ENCODE results near the gene MTHFSD. TPM values are rescaled to one million over a fixed set of nuclear protein-coding genes. Genes with fewer than 3 reads are reported as not detected.
A peak's percentile ranks its signal among the peaks of the same experiment; 100 is the strongest.

The MTHFSD gene
- total and polyA plus RNA-seq, 4 donors: 9.4 to 28.5 (median 16.6) TPM

DNA sequence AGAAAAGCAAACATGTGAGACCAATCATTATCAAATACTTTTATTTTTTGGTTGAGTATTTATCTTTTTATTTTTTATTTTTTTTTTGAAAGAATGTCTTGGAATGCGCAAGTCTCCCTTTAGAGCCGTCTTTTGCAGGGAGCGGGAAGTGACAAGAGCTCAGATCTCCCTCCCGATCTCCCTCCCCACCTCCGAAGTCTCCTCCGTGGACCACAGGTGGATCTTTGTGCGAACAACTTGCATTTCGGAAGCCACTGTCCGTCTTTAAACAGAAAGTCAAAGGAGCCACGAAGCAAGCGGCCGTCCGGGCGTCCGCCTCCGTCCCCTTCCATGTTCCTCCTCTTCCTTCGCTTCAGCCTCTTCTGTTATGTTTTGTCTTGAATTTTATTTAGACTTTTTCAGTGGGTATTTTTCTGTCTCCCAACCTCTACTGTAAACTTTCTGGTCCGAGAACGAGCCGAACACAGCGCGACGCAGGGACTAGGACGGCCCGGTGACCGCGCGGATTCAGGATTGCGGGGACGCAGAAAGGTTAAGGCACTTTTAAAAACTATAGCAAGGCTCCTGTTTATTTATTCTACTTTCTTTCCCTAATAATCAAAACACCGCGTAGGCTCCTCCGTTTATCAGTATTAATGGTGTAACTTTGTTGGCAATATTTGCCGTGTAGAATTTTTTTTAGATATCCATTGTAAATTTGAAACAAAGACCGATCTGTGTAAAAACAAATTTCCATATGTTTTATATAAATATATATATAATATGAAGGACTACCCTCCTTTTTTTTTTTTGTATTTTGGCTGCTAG is 41.4 kb downstream of the MTHFSD start:
- ATAC-seq (ENCODE audit: insufficient read depth, low FRiP score) (no peak), DNase-seq (peak; percentile 15 to 66 (median 46))
- peak overlapping the region; percentile 82 for H3K4me3 ChIP-seq
- H3K36me3 ChIP-seq (ENCODE audit: control insufficient read depth in 4 of 4, insufficient read depth in 4 of 4, low read length in 4 of 4): peaks cover 0 to 45% (median 1%) of the 10 kb centered on the region in 4 donors
- H3K9ac ChIP-seq (ENCODE audit: insufficient read depth in 1 of 2, low read length in 2 of 2): peak overlapping the region in 1 of 2 donors; percentile 87
- H3K9me3 ChIP-seq (ENCODE audit: control insufficient read depth in 4 of 4, insufficient read depth in 3 of 4, low read length in 3 of 4): peaks cover 0 to 2% (median 0%) of the 10 kb centered on the region in 4 donors
- 18 to 23% methylated on average over 35 of the region's 35 CpGs for WGBS, 2 donors
- TF ChIP-seq, protein P1, sequence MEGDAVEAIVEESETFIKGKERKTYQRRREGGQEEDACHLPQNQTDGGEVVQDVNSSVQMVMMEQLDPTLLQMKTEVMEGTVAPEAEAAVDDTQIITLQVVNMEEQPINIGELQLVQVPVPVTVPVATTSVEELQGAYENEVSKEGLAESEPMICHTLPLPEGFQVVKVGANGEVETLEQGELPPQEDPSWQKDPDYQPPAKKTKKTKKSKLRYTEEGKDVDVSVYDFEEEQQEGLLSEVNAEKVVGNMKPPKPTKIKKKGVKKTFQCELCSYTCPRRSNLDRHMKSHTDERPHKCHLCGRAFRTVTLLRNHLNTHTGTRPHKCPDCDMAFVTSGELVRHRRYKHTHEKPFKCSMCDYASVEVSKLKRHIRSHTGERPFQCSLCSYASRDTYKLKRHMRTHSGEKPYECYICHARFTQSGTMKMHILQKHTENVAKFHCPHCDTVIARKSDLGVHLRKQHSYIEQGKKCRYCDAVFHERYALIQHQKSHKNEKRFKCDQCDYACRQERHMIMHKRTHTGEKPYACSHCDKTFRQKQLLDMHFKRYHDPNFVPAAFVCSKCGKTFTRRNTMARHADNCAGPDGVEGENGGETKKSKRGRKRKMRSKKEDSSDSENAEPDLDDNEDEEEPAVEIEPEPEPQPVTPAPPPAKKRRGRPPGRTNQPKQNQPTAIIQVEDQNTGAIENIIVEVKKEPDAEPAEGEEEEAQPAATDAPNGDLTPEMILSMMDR (IDR thresholded peaks at IDR 0.05; ENCODE audit: control extremely low read depth, extremely low read depth): no peak
- peaks cover 0 to 24% (median 0%) of the 10 kb centered on the region in 5 donors for H3K4me1 ChIP-seq (ENCODE audit: control insufficient read depth in 5 of 5, insufficient read depth in 5 of 5, low read length in 5 of 5)
- H3K27ac ChIP-seq (ENCODE audit: low read depth in 1 of 2, low read length in 1 of 2): peak overlapping the region in 1 of 2 donors; percentile 48
- H3K27me3 ChIP-seq (ENCODE audit: control insufficient read depth in 3 of 3, insufficient read depth in 3 of 3, low read length in 2 of 3): peaks cover 3 to 43% (median 4%) of the 10 kb centered on the region in 3 donors

DNA sequence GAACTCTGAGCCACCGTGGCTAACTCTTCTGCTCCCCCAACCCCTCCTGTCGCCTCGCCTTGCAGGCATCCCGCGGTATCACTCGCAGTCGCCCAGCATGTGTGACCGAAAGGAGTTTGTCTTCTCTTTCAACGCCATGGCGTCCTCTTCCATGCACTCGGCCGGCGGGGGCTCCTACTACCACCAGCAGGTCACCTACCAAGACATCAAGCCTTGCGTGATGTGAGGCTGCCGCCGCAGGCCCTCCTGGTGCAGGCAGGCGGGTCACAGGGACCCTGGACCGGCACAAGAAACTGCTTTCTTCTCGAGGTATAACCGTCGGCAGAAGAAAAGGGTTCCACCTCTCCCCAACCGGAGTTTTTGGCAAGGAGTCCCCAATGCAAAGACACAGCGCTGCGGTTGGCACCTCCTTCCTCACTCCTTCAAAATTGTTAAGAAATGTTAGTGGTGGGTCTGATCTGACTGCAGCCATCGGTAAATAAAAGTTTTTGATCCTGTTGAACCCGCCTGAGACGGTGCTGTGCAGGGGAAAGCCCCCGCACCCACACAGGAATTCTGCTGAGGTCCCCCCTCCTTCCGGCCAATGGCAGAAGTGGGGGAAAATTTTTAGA is 42.1 kb downstream of the MTHFSD start:
- Histone ChIP-seq H3K4me1 (ENCODE audit: control insufficient read depth in 5 of 5, insufficient read depth in 5 of 5, low read length in 5 of 5) (peaks cover 0 to 25% (median 0%) of the 10 kb centered on the region in 5 donors), H3K36me3 (ENCODE audit: control insufficient read depth in 4 of 4, insufficient read depth in 4 of 4, low read length in 4 of 4) (peaks cover 0 to 45% (median 1%) of the 10 kb centered on the region in 4 donors), H3K27me3 (ENCODE audit: control insufficient read depth in 3 of 3, insufficient read depth in 3 of 3, low read length in 2 of 3) (peaks cover 3 to 40% (median 6%) of the 10 kb centered on the region in 3 donors), H3K9me3 (ENCODE audit: control insufficient read depth in 4 of 4, insufficient read depth in 3 of 4, low read length in 3 of 4) (peaks cover 0 to 2% (median 0%) of the 10 kb centered on the region in 4 donors), H3K9ac (ENCODE audit: insufficient read depth in 1 of 2, low read length in 2 of 2) (peak overlapping the region; percentile 11 to 87), H3K27ac (ENCODE audit: low read depth in 1 of 2, low read length in 1 of 2) (peak overlapping the region in 1 of 2 donors; percentile 90), H3K4me3 (peak overlapping the region; percentile 82)
- 9 to 12% methylated on average over 29 of the region's 29 CpGs for WGBS, 2 donors
- DNase-seq (peak in 1 of 3 donors; percentile 62), ATAC-seq (ENCODE audit: insufficient read depth, low FRiP score) (no peak)
- TF ChIP-seq, protein P1 (IDR thresholded peaks at IDR 0.05; ENCODE audit: control extremely low read depth, extremely low read depth): no peak

DNA sequence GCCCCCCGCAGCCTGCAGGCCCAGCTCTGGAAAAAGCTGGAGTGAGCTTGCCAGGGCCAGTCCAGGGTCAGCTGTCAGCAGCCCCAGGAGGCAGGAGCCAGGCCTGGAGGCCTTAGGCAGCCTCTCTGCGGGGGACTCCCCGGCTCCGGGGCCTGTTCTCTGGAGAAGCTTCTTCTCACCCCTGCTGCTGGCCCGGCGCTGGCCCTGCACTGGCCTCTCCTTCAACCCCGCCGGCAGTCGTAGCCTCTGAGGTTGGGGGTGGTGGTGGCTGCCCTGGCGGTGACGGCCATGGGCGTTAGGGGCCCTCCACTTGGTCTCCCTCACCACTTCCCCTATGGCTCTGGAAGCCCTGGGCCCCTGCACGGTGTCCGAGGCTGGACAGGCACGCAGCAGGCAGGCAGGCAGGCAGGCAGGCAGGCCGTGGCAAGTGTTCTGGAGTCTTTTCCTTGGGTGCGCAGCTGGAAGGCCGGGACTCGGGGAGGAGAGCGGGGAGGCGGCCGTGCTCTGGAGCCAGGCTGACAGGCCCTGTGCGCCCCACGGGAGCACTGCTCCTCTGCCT is 42.7 kb downstream of the MTHFSD start:
- DNase-seq: peak in 2 of 3 donors; percentile 44 to 57
- TF ChIP-seq, protein P1 (IDR thresholded peaks at IDR 0.05; ENCODE audit: control extremely low read depth, extremely low read depth): no peak
- ATAC-seq (ENCODE audit: insufficient read depth, low FRiP score): no peak
- peaks cover 0 to 2% (median 0%) of the 10 kb centered on the region in 4 donors for H3K9me3 ChIP-seq (ENCODE audit: control insufficient read depth in 4 of 4, insufficient read depth in 3 of 4, low read length in 3 of 4)
- peak overlapping the region in 1 of 2 donors; percentile 90 for H3K27ac ChIP-seq (ENCODE audit: low read depth in 1 of 2, low read length in 1 of 2)
- H3K27me3 ChIP-seq (ENCODE audit: control insufficient read depth in 3 of 3, insufficient read depth in 3 of 3, low read length in 2 of 3): peaks cover 3 to 45% (median 12%) of the 10 kb centered on the region in 3 donors
- WGBS, 2 donors: 3 to 10% methylated on average over 20 to 24 of the region's 24 CpGs
- peaks cover 0 to 45% (median 1%) of the 10 kb centered on the region in 4 donors for H3K36me3 ChIP-seq (ENCODE audit: control insufficient read depth in 4 of 4, insufficient read depth in 4 of 4, low read length in 4 of 4)
- H3K4me3 ChIP-seq: peak overlapping the region; percentile 82
- peaks cover 0 to 25% (median 0%) of the 10 kb centered on the region in 5 donors for H3K4me1 ChIP-seq (ENCODE audit: control insufficient read depth in 5 of 5, insufficient read depth in 5 of 5, low read length in 5 of 5)
- H3K9ac ChIP-seq (ENCODE audit: insufficient read depth in 1 of 2, low read length in 2 of 2): peak overlapping the region; percentile 11 to 87
